ENCODE measurements around the gene GRP.

The GRP gene

GRCh38 chr18:59273759-59274532, 54.0 kb downstream of the GRP start:
- no peak overlapping the region for H3K4me2 ChIP-seq
- H3K36me3 ChIP-seq (ENCODE audit: insufficient read depth), result no peaks in the 10 kb centered on the region
- no peak overlapping the region for H3K27ac ChIP-seq
- no peaks in the 10 kb centered on the region for H4K20me1 ChIP-seq (ENCODE audit: insufficient read depth)
- no peak for TF ChIP-seq CTCF (conservative IDR thresholded peaks at IDR 0.05; ENCODE audit: low read depth, low read length)
- no peak overlapping the region for H3K9ac ChIP-seq
- H3K4me1 ChIP-seq (ENCODE audit: low read depth, poor library complexity, severe bottlenecking), result peaks cover 15% of the 10 kb centered on the region
- H2AFZ ChIP-seq (ENCODE audit: low read depth), result no peak overlapping the region
- no peak overlapping the region for H3K4me3 ChIP-seq (IDR thresholded peaks at IDR 0.05; ENCODE audit: insufficient read depth, low read depth, low read length)
- H3K27me3 ChIP-seq (ENCODE audit: insufficient read depth, low read depth), result peaks cover 15% of the 10 kb centered on the region; the same call in 1 of the 2 replicates
- no peaks in the 10 kb centered on the region for H3K79me2 ChIP-seq (ENCODE audit: insufficient read depth, low read depth)

GRCh38 chr18:59274533-59274928, 54.6 kb downstream of the GRP start:
- peaks cover 14% of the 10 kb centered on the region; the same call in 1 of the 2 replicates for H3K27me3 ChIP-seq (ENCODE audit: insufficient read depth, low read depth)
- no peaks in the 10 kb centered on the region for H3K36me3 ChIP-seq (ENCODE audit: insufficient read depth)
- H3K79me2 ChIP-seq (ENCODE audit: insufficient read depth, low read depth), result no peaks in the 10 kb centered on the region
- no peak overlapping the region for H3K9ac ChIP-seq
- peaks cover 15% of the 10 kb centered on the region for H3K4me1 ChIP-seq (ENCODE audit: low read depth, poor library complexity, severe bottlenecking)
- no peak overlapping the region for H3K27ac ChIP-seq
- H3K4me2 ChIP-seq, result no peak overlapping the region
- no peak overlapping the region for H3K4me3 ChIP-seq (IDR thresholded peaks at IDR 0.05; ENCODE audit: insufficient read depth, low read depth, low read length)
- no peak for TF ChIP-seq CTCF (conservative IDR thresholded peaks at IDR 0.05; ENCODE audit: low read depth, low read length)
- H4K20me1 ChIP-seq (ENCODE audit: insufficient read depth), result no peaks in the 10 kb centered on the region
- H2AFZ ChIP-seq (ENCODE audit: low read depth), result no peak overlapping the region

- H3K27ac ChIP-seq, result no peak overlapping the region
- H4K20me1 ChIP-seq (ENCODE audit: insufficient read depth), result no peaks in the 10 kb centered on the region
- H3K4me3 ChIP-seq (IDR thresholded peaks at IDR 0.05; ENCODE audit: insufficient read depth, low read depth, low read length), result no peak overlapping the region
- no peak overlapping the region for H3K9ac ChIP-seq
- peaks cover 7% of the 10 kb centered on the region; the same call in 1 of the 2 replicates for H3K27me3 ChIP-seq (ENCODE audit: insufficient read depth, low read depth)
- peaks cover 11% of the 10 kb centered on the region for H3K4me1 ChIP-seq (ENCODE audit: low read depth, poor library complexity, severe bottlenecking)
- no peak overlapping the region for H3K4me2 ChIP-seq
- TF ChIP-seq CTCF (conservative IDR thresholded peaks at IDR 0.05; ENCODE audit: low read depth, low read length), result no peak
- H3K36me3 ChIP-seq (ENCODE audit: insufficient read depth), result no peaks in the 10 kb centered on the region
- H3K79me2 ChIP-seq (ENCODE audit: insufficient read depth, low read depth), result no peaks in the 10 kb centered on the region
- H2AFZ ChIP-seq (ENCODE audit: low read depth), result no peak overlapping the region
Observed at GRCh38 chr18:59275406-59275949, 55.5 kb downstream of the GRP start.

- Histone ChIP-seq H3K27me3 (ENCODE audit: insufficient read depth, low read depth) (peaks cover 7% of the 10 kb centered on the region; the same call in 1 of the 2 replicates), H4K20me1 (ENCODE audit: insufficient read depth) (no peaks in the 10 kb centered on the region), H3K36me3 (ENCODE audit: insufficient read depth) (no peaks in the 10 kb centered on the region), H3K4me3 (IDR thresholded peaks at IDR 0.05; ENCODE audit: insufficient read depth, low read depth, low read length) (no peak overlapping the region), H3K27ac (no peak overlapping the region), H3K79me2 (ENCODE audit: insufficient read depth, low read depth) (no peaks in the 10 kb centered on the region), H3K4me1 (ENCODE audit: low read depth, poor library complexity, severe bottlenecking) (peaks cover 5% of the 10 kb centered on the region), H3K9ac (no peak overlapping the region), H2AFZ (ENCODE audit: low read depth) (no peak overlapping the region), H3K4me2 (no peak overlapping the region)
- TF ChIP-seq CTCF (conservative IDR thresholded peaks at IDR 0.05; ENCODE audit: low read depth, low read length), result no peak
Observed at GRCh38 chr18:59276047-59276446, 56.1 kb downstream of the GRP start.
